ENCODE measurements around the gene NUP133.
"Not testable (repeated sequence)": the region's sequence is repeated elsewhere in the genome, so short reads cannot be mapped to it uniquely, and the experiment has no call there.

NUP133 gene

DNA sequence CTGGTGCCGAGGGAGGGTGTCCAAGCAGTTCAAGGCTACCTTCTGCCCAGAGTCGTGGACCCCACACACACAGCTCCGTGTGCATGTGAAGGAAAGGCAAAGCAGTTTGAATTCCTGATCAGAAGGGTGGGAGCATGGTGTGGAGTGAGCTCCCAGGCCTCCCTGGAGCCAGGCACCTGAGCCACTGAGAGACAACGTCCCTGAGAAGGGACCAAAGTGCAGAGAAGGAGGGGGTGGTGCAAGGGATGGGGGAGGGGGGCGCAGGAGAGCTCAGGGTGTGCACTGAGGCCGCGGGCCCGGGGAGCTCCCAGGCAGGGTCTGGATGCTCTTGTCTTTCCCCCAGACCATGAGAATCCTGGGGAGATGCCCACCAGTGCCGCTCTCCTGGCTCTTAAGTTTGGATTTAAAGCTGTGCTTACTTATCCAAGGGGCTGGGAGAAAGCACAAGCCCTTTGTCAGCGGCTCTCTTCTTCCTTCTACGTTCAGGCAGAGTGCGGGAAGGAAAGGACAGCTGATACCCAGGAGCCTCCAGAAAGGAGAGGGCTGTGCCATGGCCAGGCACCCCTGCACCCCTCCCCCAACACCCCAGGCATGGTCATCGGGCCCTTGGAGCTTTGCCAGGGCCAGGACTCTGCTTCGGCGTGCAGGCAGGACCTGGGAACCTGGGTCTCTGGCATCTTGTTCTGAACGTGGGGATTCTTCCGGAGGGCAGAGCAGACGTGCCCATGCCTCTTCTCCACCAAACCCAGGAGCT is 98.3 kb downstream of the NUP133 start:
- H3K4me1 Mint-ChIP-seq (ENCODE audit: low read depth): peaks cover 12% of the 10 kb centered on the region
- H3K9me3 Mint-ChIP-seq: no peaks in the 10 kb centered on the region
- H3K36me3 Mint-ChIP-seq (ENCODE audit: low read depth): no peaks in the 10 kb centered on the region
- no peak for DNase-seq (ENCODE audit: low spot score)
- H3K27ac Mint-ChIP-seq: no peak overlapping the region
- peak overlapping the region; percentile 55 for H3K4me3 Mint-ChIP-seq
- peaks cover 75% of the 10 kb centered on the region for H3K27me3 Mint-ChIP-seq (ENCODE audit: low read depth)

DNA sequence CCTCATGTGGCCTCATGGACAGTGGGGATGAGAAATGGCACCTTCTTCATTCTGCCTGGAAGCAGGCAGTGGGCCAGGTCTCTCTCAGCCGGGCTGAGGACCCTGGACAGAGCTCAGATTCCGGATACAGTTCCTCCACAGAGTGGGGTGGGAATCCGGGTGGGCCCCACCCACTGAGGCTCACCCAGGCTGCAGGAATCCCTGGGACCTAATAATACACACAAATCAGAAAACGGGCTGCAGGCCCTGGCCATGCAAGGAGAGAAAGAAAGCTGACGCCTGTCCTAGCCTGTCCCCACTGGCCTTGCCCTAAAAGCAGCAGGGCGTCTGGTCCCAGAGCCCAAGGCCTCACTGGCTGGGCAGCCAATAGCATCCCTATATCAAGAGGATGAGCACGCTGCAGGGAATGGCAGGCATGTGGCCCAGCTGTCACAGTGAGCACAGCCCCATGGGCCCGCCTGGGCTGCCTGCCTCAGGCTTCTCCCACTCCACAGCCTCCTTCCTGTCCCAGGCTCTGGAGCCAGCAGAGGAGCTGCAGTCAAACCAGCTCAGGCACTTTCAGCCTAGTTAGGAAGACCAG is 99.6 kb downstream of the NUP133 start:
- Mint-ChIP-seq H3K9me3 (no peaks in the 10 kb centered on the region), H3K4me3 (no peak overlapping the region), H3K27me3 (ENCODE audit: low read depth) (peaks cover 75% of the 10 kb centered on the region), H3K36me3 (ENCODE audit: low read depth) (no peaks in the 10 kb centered on the region), H3K4me1 (ENCODE audit: low read depth) (peaks cover 12% of the 10 kb centered on the region), H3K27ac (no peak overlapping the region)
- no peak for DNase-seq (ENCODE audit: low spot score)

DNA sequence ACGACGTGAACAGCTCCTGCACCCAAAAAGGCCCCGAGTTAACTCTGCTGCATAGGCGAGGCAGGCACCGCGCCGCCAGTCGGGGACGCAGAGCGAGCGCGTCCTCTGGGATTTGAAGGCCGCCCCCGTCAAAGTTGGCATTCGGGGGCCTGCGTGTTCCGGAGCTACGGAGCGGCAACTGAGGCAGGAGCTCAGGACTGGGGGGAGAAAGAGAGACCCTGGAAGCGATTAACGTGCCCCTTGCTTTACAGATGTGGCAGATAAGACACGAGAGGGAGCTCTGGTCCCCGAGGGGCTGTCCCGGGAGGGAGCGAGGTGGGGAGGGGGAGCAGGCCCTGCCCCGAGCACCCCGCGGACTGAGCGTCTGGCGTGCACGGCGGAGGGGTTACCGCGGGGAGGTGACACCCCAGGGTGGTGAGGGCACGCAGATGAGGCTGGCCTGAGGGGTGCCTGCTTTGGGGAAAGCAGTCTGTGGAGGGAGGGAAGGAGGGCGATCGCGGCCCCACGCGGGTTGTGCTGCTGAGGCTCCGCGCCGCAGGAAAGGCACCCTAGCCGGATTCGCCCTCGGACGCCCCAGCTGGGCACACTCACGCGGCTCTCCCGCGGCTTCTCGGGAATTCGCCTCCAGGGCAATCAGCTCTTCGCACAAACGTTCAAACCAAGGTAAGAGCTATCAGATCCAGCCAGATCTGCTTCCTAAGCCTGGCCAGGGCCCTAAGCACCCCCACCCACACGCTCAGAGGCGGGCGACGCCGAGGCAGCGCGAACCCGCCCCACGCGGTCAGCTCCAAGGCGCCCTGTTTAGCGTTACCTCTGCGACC is 100.7 kb downstream of the NUP133 start:
- Mint-ChIP-seq H3K4me3 (peak overlapping the region; percentile 22), H3K9me3 (no peaks in the 10 kb centered on the region), H3K27me3 (ENCODE audit: low read depth) (peaks cover 72% of the 10 kb centered on the region), H3K4me1 (ENCODE audit: low read depth) (peaks cover 12% of the 10 kb centered on the region), H3K27ac (no peak overlapping the region), H3K36me3 (ENCODE audit: low read depth) (no peaks in the 10 kb centered on the region)
- no peak for DNase-seq (ENCODE audit: low spot score)

DNA sequence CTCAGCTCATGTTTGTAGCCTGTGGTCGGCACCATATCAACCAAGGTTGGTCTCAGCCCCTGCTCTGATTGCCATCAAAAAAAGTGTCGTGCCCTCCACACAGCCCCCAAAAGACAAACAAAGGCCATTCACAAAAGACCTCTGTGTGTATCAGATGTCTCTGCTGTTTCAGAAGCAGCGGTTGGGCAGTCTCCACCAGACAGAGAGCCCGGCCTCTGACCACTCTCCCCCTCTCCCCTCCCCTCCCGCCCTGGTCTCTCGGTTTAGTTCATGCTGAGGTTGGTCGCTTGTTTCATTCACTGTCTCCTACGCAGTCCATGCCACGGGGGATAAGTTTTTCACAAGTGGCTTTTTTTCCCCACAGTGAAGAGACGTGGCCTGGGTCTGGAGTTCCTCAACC is 101.3 kb downstream of the NUP133 start:
- Mint-ChIP-seq H3K36me3 (ENCODE audit: low read depth) (no peaks in the 10 kb centered on the region), H3K27me3 (ENCODE audit: low read depth) (peaks cover 71% of the 10 kb centered on the region), H3K4me1 (ENCODE audit: low read depth) (peaks cover 12% of the 10 kb centered on the region), H3K9me3 (no peaks in the 10 kb centered on the region), H3K4me3 (peak overlapping the region; percentile 22), H3K27ac (no peak overlapping the region)
- no peak for DNase-seq (ENCODE audit: low spot score)

DNA sequence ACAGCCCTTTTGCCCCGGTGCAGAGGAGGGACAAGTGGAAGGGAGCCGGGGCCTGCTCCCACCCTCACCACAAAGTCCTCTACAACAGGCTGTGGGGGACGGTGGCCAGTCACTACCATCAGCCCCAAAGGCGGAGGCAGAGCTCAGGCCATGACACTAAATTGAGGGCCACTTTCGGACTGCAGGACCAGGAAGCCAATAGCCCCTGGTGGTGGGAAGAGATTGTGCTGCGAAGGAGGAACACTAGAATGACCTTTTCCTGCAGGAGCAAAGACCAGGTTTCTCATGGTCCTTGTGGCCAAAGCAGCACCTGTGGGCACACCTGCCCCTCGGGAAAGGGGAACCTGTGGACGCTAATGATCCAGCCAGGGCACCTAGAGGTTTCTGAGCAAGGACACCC is 104.6 kb downstream of the NUP133 start:
- H3K27me3 Mint-ChIP-seq (ENCODE audit: low read depth): peaks cover 65% of the 10 kb centered on the region

DNA sequence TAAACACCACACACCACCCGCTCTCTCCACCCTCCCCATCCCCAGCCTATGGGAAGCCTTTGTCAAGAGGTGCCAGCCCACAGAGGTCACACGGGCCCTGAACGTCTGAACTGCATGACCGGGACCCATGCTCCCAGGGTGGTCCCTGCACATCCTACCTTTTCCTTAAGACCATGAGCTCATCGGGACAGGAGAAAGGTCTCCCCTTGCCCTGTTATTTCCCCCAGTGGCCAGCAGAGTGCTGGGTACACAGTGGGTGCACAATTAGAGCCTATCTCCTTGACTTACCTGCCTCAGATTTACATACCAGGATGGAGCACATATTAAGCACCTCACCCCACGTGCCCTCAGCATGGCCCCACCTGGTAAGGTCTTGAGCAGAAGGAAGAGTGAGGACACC is 105.1 kb downstream of the NUP133 start:
- Mint-ChIP-seq H3K36me3 (ENCODE audit: low read depth) (no peaks in the 10 kb centered on the region), H3K27ac (no peak overlapping the region), H3K4me1 (ENCODE audit: low read depth) (peaks cover 3% of the 10 kb centered on the region), H3K4me3 (no peak overlapping the region), H3K9me3 (no peaks in the 10 kb centered on the region), H3K27me3 (ENCODE audit: low read depth) (peaks cover 63% of the 10 kb centered on the region)
- DNase-seq (ENCODE audit: low spot score): no peak

More for the DNA sequence above, 104.6 kb downstream of the NUP133 start:
- no peak for DNase-seq (ENCODE audit: low spot score)
- H3K4me3 Mint-ChIP-seq: no peak overlapping the region
- peaks cover 3% of the 10 kb centered on the region for H3K4me1 Mint-ChIP-seq (ENCODE audit: low read depth)
- H3K9me3 Mint-ChIP-seq: no peaks in the 10 kb centered on the region
- no peaks in the 10 kb centered on the region for H3K36me3 Mint-ChIP-seq (ENCODE audit: low read depth)
- no peak overlapping the region for H3K27ac Mint-ChIP-seq

DNA sequence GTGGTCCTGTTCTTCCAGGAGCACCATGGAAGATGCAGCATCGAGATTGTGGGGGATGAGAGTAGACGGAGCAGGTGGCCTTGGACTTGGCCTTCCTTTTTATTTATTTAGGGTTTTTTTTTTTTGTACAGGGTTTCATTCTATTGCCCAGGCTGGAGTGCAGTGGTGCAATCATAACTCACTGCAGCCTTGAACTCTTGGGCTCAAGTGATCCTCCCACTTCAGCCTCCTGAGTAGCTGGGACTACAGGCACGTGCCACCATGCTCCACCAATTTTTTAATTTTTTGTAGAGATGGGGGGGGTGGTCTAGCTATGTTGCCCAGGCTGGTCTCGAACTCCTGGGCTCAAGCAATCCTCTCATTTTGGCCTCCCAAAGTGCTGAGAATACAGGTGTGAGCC is 105.8 kb downstream of the NUP133 start:
- H3K36me3 Mint-ChIP-seq (ENCODE audit: low read depth); H3K4me1 Mint-ChIP-seq (ENCODE audit: low read depth); H3K4me3 Mint-ChIP-seq; DNase-seq (ENCODE audit: low spot score); H3K9me3 Mint-ChIP-seq; H3K27ac Mint-ChIP-seq: not testable (repeated sequence)
- peaks cover 61% of the 10 kb centered on the region for H3K27me3 Mint-ChIP-seq (ENCODE audit: low read depth)

DNA sequence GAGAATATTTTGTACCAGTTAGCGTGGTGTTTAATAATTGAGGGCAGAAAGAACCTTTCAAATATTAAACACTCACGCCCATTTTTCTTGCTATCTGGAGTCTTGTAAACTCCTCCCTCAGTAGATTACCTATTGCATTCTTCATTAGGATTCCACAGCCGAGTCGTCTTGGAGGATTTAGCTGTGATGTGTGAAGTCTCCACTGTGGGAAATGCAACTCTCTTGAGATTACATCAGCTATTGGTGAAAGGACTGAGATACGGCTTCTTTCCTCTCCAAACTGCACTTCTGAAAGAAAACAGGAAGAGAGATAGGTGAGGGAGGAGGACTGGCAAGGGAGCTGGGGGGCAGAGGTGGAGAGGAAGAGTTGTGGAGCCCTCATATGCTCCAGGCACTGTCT is 110.4 kb downstream of the NUP133 start:
- H3K9me3 Mint-ChIP-seq: no peaks in the 10 kb centered on the region
- H3K4me3 Mint-ChIP-seq: no peak overlapping the region
- peaks cover 3% of the 10 kb centered on the region for H3K4me1 Mint-ChIP-seq (ENCODE audit: low read depth)
- no peak overlapping the region for H3K27ac Mint-ChIP-seq
- peaks cover 37% of the 10 kb centered on the region for H3K27me3 Mint-ChIP-seq (ENCODE audit: low read depth)
- no peak for DNase-seq (ENCODE audit: low spot score)
- H3K36me3 Mint-ChIP-seq (ENCODE audit: low read depth): no peaks in the 10 kb centered on the region

DNA sequence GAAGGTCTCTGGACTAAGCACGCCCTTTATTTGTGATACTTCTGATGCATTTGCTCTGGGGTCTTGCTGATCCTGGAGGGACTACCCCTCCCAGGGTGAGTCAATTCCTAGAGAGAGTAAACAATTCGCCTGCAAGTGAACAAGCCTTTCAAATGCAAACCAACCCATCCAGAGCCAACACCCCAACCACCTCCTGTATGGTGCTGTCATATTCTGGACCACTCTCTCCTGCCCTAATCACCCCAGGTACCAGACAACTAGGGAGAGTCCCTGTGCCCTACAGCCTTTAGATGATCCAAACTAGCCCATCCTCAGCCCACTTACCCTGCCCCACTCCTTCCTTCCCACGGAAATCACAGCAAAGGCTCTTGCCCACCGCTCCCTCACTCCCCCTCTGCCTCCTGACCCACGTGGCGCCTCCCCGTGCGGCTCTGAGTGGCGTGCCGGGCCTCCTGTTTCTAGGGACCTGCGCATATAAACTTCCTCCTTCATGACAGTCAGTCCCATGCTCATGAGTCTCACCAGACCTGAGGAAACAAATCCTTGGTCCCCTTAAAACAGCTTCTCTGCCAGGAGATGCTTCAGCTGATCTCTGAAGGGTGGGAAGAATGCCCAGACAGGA is 111.4 kb downstream of the NUP133 start:
- no peaks in the 10 kb centered on the region for H3K9me3 Mint-ChIP-seq
- H3K27ac Mint-ChIP-seq: no peak overlapping the region
- no peaks in the 10 kb centered on the region for H3K36me3 Mint-ChIP-seq (ENCODE audit: low read depth)
- peaks cover 3% of the 10 kb centered on the region for H3K4me1 Mint-ChIP-seq (ENCODE audit: low read depth)
- H3K4me3 Mint-ChIP-seq: no peak overlapping the region
- DNase-seq (ENCODE audit: low spot score): no peak
- H3K27me3 Mint-ChIP-seq (ENCODE audit: low read depth): peaks cover 33% of the 10 kb centered on the region

DNA sequence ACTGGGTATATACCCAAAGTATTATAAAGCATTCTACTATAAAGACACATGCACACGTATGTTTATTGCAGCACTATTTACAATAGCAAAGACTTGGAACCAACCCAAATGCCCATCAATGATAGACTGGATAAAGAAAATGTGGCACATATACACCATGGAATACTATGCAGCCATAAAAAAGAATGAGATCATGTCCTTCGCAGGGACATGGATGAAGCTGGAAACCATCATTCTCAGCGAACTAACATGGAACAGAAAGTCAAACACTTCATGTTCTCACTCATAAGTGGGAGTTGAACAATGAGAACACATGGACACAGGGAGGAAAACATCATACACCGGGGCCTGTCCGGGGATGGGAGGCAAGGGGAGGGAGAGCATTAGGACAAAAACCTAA is 113.6 kb downstream of the NUP133 start:
- not testable (repeated sequence) for H3K4me1 Mint-ChIP-seq (ENCODE audit: low read depth); H3K4me3 Mint-ChIP-seq; H3K27ac Mint-ChIP-seq; H3K36me3 Mint-ChIP-seq (ENCODE audit: low read depth); DNase-seq (ENCODE audit: low spot score); H3K9me3 Mint-ChIP-seq
- peaks cover 24% of the 10 kb centered on the region for H3K27me3 Mint-ChIP-seq (ENCODE audit: low read depth)

DNA sequence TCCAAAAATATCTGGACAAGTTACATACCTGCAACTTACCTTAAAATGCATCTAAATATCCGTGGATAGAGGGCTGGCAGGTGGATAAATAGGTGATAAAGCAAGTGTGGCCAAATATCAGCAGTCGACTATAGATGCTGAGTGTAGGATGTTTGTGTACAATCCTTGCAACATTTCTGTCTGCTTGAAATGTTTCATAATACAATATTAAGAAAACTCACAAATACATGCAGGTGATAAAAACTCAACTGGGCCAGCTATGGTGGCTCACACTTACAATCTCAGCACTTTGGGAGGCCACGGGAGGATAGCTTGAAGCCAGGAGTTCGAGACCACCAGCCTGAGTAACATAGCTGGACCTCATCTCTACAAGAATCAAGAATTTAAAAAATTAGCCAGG is 115.2 kb downstream of the NUP133 start:
- H3K4me1 Mint-ChIP-seq (ENCODE audit: low read depth): peaks cover 3% of the 10 kb centered on the region
- DNase-seq (ENCODE audit: low spot score): no peak
- no peak overlapping the region for H3K4me3 Mint-ChIP-seq
- H3K36me3 Mint-ChIP-seq (ENCODE audit: low read depth): no peaks in the 10 kb centered on the region
- no peak overlapping the region for H3K27ac Mint-ChIP-seq
- H3K9me3 Mint-ChIP-seq: no peaks in the 10 kb centered on the region
- peaks cover 16% of the 10 kb centered on the region for H3K27me3 Mint-ChIP-seq (ENCODE audit: low read depth)
